ENCODE results near the gene MELTF.

DNA sequence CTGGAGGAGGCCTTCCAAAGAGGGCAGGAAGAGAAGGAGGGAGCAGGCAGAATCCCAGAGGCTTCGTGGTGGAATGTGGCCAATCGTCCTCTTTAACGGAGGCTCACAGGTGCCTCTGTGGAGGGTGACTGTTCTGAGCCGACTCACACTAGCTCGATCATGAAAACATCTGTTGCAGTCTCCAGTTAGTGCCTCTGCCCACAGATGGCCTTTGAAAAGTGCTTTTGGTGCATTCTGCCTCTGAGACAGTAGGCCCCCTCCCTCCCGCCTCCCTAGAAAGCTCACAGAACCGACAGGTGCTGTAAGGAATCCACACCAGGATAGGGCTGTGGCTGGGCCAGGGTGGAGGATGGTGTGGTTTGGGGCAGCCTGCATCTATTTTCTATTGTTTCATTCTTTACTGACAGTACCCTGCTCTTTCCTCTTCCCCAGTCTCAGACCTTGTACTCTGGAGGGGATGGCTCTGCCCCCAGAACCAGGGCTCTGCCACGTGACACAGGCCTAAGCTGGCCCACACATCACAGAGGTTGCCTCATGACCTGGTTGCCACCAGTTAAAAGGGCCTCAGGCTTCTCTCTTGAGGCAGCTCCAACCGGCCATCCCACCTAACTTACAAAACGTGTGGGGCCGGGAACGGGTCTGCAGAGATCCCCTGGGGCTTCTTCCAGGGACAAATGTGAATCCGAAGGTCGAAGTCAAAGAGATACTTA is 33.8 kb downstream of the MELTF start:
- TF ChIP-seq, protein P1, sequence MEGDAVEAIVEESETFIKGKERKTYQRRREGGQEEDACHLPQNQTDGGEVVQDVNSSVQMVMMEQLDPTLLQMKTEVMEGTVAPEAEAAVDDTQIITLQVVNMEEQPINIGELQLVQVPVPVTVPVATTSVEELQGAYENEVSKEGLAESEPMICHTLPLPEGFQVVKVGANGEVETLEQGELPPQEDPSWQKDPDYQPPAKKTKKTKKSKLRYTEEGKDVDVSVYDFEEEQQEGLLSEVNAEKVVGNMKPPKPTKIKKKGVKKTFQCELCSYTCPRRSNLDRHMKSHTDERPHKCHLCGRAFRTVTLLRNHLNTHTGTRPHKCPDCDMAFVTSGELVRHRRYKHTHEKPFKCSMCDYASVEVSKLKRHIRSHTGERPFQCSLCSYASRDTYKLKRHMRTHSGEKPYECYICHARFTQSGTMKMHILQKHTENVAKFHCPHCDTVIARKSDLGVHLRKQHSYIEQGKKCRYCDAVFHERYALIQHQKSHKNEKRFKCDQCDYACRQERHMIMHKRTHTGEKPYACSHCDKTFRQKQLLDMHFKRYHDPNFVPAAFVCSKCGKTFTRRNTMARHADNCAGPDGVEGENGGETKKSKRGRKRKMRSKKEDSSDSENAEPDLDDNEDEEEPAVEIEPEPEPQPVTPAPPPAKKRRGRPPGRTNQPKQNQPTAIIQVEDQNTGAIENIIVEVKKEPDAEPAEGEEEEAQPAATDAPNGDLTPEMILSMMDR (IDR thresholded peaks at IDR 0.05), result no peak
- no peak for TF ChIP-seq POLR2A (IDR thresholded peaks at IDR 0.05)

Measured in adrenal gland (tissue), 5 donors.